K562 (cell line): Measurements from ENCODE around the gene SLC12A1. TPM values are rescaled to one million over a fixed set of nuclear protein-coding genes. Genes with fewer than 3 reads are reported as not detected.

Source experiments
- BDP1 ChIP-seq: IDR thresholded peaks from 3 replicates; pipeline ENCODE4 v1.6.1; 2011; ENCODE audit not compliant: insufficient read length, insufficient read depth
- CREM ChIP-seq: IDR thresholded peaks from 2 replicates; pipeline ENCODE4 v1.6.1; 2014; ENCODE audit warnings: antibody characterized with exemption, low read depth
- CTBP1 ChIP-seq: fragments of 450-650 bp; IDR thresholded peaks from 2 replicates; pipeline ENCODE4 v1.6.1; 2016; ENCODE audit warnings: borderline replicate concordance
- DDX20 ChIP-seq: fragments of 450-650 bp; IDR thresholded peaks from 2 replicates; pipeline ENCODE4 v1.6.1; 2016; ENCODE audit warnings: missing genetic modification characterization, low read depth, mild to moderate bottlenecking, missing compliant biosample characterization, moderate library complexity
- DPF2 ChIP-seq: fragments of 450-650 bp; IDR thresholded peaks from 2 replicates; pipeline ENCODE4 v1.6.1; 2016
- EP300 ChIP-seq: IDR thresholded peaks from 2 replicates; pipeline ENCODE4 v1.6.1; 2012; ENCODE audit warnings: low read length, improper control_type of control experiment
- ETV5 ChIP-seq: sonication (generic); formaldehyde crosslinking; IDR thresholded peaks from 2 replicates; pipeline ENCODE4 v1.4.0; 2020; ENCODE audit warnings: low read depth, mild to moderate bottlenecking, missing genetic modification reagents
- FOXJ3 ChIP-seq: sonication (generic); formaldehyde crosslinking; IDR thresholded peaks from 2 replicates; pipeline ENCODE4 v1.4.0; 2020; ENCODE audit warnings: mild to moderate bottlenecking, missing genetic modification reagents
- GABPB1 ChIP-seq: sonication (generic); formaldehyde crosslinking; IDR thresholded peaks from 2 replicates; pipeline ENCODE4 v1.8.0; 2022; ENCODE audit warnings: mild to moderate bottlenecking, missing genetic modification reagents
- GABPB2 ChIP-seq: fragments of 250-450 bp; sonication (Bioruptor Pico); conservative IDR thresholded peaks from 2 replicates; pipeline ENCODE4 v1.5.1; 2021; ENCODE audit warnings: mild to moderate bottlenecking
- HDAC8 ChIP-seq: fragments of 450-650 bp; IDR thresholded peaks from 2 replicates; pipeline ENCODE4 v1.6.1; 2016; ENCODE audit warnings: mild to moderate bottlenecking, missing genetic modification characterization, moderate library complexity, missing compliant biosample characterization
- HOXB6 ChIP-seq: fragments of 250-450 bp; sonication (Bioruptor Pico); IDR thresholded peaks from 2 replicates; pipeline ENCODE4 v1.5.1; 2022; ENCODE audit warnings: mild to moderate bottlenecking, borderline replicate concordance
- KAT8 ChIP-seq: fragments of 450-650 bp; IDR thresholded peaks from 2 replicates; pipeline ENCODE4 v1.6.1; 2016; ENCODE audit warnings: low read depth, mild to moderate bottlenecking
- KDM5B ChIP-seq: fragments of 200-600 bp; sonication (generic); IDR thresholded peaks from 2 replicates; pipeline ENCODE4 v1.6.1; 2012; ENCODE audit warnings: low read depth, mild to moderate bottlenecking, moderate library complexity, low read length, control low read depth, inconsistent platforms; ENCODE audit not compliant: insufficient replicate concordance
- LARP7 ChIP-seq: fragments of 450-650 bp; IDR thresholded peaks from 2 replicates; pipeline ENCODE4 v1.6.1; 2016
- NEUROD1 ChIP-seq: fragments of 150-350 bp; IDR thresholded peaks from 2 replicates; pipeline ENCODE4 v1.6.1; 2014; ENCODE audit warnings: borderline replicate concordance, low read length, low read depth; ENCODE audit not compliant: partially characterized antibody
- SIN3A ChIP-seq, 2 experiments: fragments of 150-350 bp in 1 of 2; IDR thresholded peaks; 2 replicates each; pipeline ENCODE4 v1.6.1; 2011 to 2016; ENCODE audit warnings: borderline replicate concordance in 2 of 2, low read depth in 2 of 2, low read length in 2 of 2, mild to moderate bottlenecking in 2 of 2, moderate library complexity in 2 of 2; ENCODE audit not compliant: control insufficient read depth in 1 of 2
- SP1 ChIP-seq: sonication (generic); formaldehyde crosslinking; IDR thresholded peaks from 2 replicates; pipeline ENCODE4 v1.8.1; 2022; ENCODE audit warnings: mild to moderate bottlenecking, missing genetic modification reagents
- ZBED1 ChIP-seq: IDR thresholded peaks from 2 replicates; pipeline ENCODE4 v1.6.1; 2014
- ZBTB17 ChIP-seq: fragments of 450-650 bp; formaldehyde crosslinking; IDR thresholded peaks from 2 replicates; pipeline ENCODE4 v1.4.0; 2020; ENCODE audit warnings: mild to moderate bottlenecking
- ZNF140 ChIP-seq: fragments of 250-450 bp; sonication (Bioruptor Pico); IDR thresholded peaks from 2 replicates; pipeline ENCODE4 v1.8.0; 2021; ENCODE audit warnings: moderate library complexity, mild to moderate bottlenecking, inconsistent platforms
- polyA plus RNA-seq, 8 experiments: library from polyadenylated mRNA; depleted of rRNA in 4 of 8; stranded (reverse) in 5 of 8; unstranded in 3 of 8; fragments of >200 nt; fragmentation: Nextera tagmentation in 2 of 8; fragmentation: Illumina TruSeq in 1 of 8; extraction: Ambion mirVana in 2 of 8; extraction: Trizol in 1 of 8; gene quantifications; 2 replicates each; pipeline versions ENCODE4 v1.2.1 to v1.2.3, GENCODE V29; 2011 to 2014; ENCODE audit warnings: inconsistent platforms in 1 of 8, missing spikeins in 1 of 8
- total RNA-seq, 7 experiments: library from RNA; depleted of rRNA in 6 of 7; stranded (reverse); fragments of >200 nt in 6 of 7; fragmentation: Illumina TruSeq in 2 of 7; extraction: Trizol in 2 of 7; gene quantifications; 2 replicates each; pipeline versions ENCODE4 v1.2.1 to v1.2.3, GENCODE V29; 2011 to 2021; ENCODE audit warnings: low replicate concordance in 1 of 7
- TF ChIP-seq, protein P1 (sequence below): fragments of 450-650 bp; IDR thresholded peaks from 2 replicates; pipeline ENCODE4 v1.6.1; 2017; ENCODE audit warnings: mild to moderate bottlenecking, moderate library complexity
- TF ChIP-seq, protein P2 (sequence below): fragments of 450-650 bp; IDR thresholded peaks from 2 replicates; pipeline ENCODE4 v1.6.1; 2016; ENCODE audit warnings: borderline replicate concordance
- TF ChIP-seq, protein P3 (sequence below): IDR thresholded peaks from 2 replicates; pipeline ENCODE4 v1.6.1; 2012; ENCODE audit warnings: low read depth, low read length, improper control_type of control experiment, borderline replicate concordance

Gene SLC12A1
- total and polyA plus RNA-seq, 9 of the 15 experiments (the other 6 are each of a cell fraction or from before 2014, with no cell fraction given) = not detected

DNA sequence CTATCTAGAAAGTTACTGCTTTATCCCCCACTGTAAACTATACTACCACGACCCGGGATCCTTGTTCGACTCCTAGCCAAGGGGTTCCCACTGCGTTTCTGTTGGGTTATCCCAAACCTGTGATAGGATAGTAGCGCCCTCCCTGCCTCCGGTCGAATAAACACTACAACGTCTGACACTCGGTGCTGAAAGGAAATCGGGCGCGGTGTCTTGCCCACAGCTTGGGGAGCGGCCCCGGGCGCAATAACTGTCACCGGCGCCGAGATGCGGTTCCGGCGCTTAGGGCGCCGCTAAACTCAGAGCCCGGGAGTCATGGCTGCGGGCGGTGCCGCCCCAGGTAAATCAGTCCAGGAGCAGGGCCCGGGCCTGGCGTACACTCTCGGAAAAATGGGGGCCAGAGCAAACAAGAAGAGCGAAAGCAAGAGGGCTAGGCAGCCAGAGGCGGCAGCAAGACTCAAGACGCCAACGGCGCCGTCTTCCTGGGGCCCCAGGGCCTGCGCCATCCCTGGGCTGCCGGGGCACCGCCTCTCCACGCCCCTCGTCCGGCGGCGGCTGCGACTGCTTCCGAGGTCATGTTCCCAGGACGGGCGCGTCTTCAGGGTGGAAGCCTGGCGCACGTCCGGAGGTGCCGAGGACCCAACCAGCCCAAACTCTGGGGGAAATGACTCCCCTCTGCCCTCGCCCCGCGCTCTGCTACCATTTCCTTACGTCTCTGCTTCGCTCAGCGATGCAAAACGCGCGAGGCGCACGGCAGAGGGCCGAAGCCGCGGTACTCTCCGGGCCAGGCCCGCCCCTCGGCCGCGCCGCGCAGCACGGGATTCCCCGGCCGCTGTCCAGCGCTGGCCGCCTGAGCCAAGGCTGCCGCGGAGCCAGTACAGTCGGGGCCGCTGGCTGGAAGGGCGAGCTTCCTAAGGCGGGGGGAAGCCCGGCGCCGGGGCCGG lies 125.0 kb downstream of the SLC12A1 start, which contains the start of gene DUT (continued):
- TF ChIP-seq, protein P1, sequence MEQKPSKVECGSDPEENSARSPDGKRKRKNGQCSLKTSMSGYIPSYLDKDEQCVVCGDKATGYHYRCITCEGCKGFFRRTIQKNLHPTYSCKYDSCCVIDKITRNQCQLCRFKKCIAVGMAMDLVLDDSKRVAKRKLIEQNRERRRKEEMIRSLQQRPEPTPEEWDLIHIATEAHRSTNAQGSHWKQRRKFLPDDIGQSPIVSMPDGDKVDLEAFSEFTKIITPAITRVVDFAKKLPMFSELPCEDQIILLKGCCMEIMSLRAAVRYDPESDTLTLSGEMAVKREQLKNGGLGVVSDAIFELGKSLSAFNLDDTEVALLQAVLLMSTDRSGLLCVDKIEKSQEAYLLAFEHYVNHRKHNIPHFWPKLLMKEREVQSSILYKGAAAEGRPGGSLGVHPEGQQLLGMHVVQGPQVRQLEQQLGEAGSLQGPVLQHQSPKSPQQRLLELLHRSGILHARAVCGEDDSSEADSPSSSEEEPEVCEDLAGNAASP = no peak
- TF ChIP-seq ZBTB17 (no peak), DPF2 (no peak), HOXB6 (CRISPR knock-in tag) (no peak), DDX20 (tag) (no peak), NEUROD1 (no peak), SP1 (CRISPR knock-in tag) (0 out of 2 replicates have a peak, but pooled peaks have one; percentile 15), ETV5 (no peak), LARP7 (no peak), GABPB1 (CRISPR knock-in tag) (peak; percentile 90), KAT8 (no peak), EP300 (no peak; the same call in 1 of the 2 replicates), BDP1 (no peak), GABPB2 (no peak), KDM5B (peak; percentile 90), HDAC8 (tag) (no peak), ZNF140 (CRISPR knock-in tag) (no peak), FOXJ3 (CRISPR knock-in tag) (no peak), ZBED1 (0 out of 2 replicates have a peak, but pooled peaks have one; percentile 23), CREM (peak; percentile 51), CTBP1 (peak; percentile 87), SIN3A (IDR thresholded peaks at IDR 0.05; ENCODE audit: borderline replicate concordance in 2 of 2, control insufficient read depth in 1 of 2, low read depth in 2 of 2, low read length in 2 of 2) (peak in 1 of 2 experiments; percentile 97; a peak in 2 of 4 replicates)
- TF ChIP-seq, protein P2, sequence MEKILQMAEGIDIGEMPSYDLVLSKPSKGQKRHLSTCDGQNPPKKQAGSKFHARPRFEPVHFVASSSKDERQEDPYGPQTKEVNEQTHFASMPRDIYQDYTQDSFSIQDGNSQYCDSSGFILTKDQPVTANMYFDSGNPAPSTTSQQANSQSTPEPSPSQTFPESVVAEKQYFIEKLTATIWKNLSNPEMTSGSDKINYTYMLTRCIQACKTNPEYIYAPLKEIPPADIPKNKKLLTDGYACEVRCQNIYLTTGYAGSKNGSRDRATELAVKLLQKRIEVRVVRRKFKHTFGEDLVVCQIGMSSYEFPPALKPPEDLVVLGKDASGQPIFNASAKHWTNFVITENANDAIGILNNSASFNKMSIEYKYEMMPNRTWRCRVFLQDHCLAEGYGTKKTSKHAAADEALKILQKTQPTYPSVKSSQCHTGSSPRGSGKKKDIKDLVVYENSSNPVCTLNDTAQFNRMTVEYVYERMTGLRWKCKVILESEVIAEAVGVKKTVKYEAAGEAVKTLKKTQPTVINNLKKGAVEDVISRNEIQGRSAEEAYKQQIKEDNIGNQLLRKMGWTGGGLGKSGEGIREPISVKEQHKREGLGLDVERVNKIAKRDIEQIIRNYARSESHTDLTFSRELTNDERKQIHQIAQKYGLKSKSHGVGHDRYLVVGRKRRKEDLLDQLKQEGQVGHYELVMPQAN = peak; percentile 83
- TF ChIP-seq, protein P3, sequence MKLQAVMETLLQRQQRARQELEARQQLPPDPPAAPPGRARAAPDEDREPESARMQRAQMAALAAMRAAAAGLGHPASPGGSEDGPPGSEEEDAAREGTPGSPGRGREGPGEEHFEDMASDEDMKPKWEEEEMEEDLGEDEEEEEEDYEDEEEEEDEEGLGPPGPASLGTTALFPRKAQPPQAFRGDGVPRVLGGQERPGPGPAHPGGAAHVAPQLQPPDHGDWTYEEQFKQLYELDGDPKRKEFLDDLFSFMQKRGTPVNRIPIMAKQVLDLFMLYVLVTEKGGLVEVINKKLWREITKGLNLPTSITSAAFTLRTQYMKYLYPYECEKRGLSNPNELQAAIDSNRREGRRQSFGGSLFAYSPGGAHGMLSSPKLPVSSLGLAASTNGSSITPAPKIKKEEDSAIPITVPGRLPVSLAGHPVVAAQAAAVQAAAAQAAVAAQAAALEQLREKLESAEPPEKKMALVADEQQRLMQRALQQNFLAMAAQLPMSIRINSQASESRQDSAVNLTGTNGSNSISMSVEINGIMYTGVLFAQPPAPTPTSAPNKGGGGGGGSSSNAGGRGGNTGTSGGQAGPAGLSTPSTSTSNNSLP = no peak
